ENCODE data around the gene DNAJC27.
A peak's percentile ranks its signal among the peaks of the same experiment; 100 is the strongest.
"Not testable (repeated sequence)": the region's sequence is repeated elsewhere in the genome, so short reads cannot be mapped to it uniquely, and the experiment has no call there.

Gene DNAJC27

DNA sequence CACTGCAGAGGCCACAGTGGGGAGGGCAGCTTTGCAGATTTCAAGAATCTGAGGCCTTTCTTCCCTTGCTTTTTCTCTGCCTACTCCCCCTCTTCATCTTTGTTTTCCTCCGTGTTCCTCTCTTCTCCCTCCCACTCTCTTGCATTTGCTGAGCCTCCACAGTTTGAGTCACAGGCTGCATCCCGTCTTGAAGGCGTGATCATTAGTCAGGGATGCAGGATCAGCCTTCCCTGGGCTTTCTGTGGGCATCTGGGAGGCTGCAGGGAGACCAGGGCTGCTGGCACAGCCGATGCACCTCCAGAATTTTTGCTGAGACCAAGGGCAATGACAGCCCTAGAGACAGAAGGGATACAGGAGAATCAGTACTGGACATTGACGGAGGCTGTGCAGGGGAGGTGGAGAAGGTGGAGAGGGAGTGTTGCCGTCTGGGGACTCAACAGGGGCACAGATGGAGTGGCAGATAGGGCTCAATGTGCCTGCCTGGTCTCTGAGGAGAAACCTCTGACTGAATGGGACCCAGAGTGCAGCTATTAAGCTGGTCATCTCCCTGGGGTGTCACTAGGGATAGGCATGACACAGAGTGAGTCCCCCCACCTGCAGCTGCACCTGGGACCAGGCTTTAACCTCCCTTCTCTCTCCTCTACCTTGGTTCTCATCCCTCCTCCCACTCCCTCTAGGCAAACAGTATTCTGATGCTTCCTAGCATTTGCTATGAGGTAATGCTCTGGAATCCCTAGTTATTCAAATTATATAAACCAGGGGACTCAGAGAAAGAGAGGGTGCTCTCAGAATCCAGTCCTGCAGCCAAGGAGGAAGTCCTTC is 29.0 kb upstream of the DNAJC27 start:
- TF ChIP-seq, protein P1, sequence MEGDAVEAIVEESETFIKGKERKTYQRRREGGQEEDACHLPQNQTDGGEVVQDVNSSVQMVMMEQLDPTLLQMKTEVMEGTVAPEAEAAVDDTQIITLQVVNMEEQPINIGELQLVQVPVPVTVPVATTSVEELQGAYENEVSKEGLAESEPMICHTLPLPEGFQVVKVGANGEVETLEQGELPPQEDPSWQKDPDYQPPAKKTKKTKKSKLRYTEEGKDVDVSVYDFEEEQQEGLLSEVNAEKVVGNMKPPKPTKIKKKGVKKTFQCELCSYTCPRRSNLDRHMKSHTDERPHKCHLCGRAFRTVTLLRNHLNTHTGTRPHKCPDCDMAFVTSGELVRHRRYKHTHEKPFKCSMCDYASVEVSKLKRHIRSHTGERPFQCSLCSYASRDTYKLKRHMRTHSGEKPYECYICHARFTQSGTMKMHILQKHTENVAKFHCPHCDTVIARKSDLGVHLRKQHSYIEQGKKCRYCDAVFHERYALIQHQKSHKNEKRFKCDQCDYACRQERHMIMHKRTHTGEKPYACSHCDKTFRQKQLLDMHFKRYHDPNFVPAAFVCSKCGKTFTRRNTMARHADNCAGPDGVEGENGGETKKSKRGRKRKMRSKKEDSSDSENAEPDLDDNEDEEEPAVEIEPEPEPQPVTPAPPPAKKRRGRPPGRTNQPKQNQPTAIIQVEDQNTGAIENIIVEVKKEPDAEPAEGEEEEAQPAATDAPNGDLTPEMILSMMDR (conservative IDR thresholded peaks at IDR 0.05), result no peak
- H3K27ac ChIP-seq, result no peak overlapping the region

DNA sequence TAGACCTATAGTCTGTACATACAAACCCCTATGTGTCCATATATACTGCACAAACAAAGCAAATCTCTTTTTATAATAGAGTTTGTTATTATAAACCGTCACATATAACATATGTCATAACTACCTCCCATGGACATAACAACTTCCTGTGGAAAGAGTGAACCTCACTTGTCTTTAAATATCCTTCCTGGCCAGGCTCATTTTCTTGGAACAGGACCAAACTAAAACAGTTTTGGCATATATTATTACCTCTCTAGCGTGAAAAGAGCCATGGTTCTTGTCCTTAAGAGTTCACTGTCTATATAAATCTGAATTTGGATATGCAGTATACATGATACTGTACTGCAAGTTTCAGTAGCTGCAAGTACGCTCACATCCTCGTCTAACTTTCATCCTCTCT is 28.3 kb upstream of the DNAJC27 start:
- H3K27ac ChIP-seq, result no peak overlapping the region
- TF ChIP-seq, protein P1 (conservative IDR thresholded peaks at IDR 0.05), result no peak

DNA sequence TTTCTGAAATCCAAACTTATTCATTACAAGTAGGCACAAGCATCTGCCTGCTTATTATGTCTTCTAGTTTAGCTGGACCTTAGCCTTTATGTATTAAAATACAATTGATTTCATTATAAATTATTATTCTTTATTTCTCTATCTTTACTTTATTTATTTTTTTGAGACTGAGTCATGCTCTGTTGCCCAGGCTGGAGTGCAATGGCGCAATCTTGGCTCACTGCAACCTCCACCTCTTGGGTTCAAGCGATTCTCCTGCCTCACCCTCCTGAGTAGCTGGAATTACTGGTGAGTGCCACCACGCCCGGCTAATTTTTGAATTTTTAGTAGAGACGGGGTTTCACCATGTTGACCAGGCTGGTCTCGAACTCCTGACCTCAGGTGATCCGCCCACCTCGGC is 27.3 kb upstream of the DNAJC27 start:
- not testable (repeated sequence) for H3K27ac ChIP-seq

DNA sequence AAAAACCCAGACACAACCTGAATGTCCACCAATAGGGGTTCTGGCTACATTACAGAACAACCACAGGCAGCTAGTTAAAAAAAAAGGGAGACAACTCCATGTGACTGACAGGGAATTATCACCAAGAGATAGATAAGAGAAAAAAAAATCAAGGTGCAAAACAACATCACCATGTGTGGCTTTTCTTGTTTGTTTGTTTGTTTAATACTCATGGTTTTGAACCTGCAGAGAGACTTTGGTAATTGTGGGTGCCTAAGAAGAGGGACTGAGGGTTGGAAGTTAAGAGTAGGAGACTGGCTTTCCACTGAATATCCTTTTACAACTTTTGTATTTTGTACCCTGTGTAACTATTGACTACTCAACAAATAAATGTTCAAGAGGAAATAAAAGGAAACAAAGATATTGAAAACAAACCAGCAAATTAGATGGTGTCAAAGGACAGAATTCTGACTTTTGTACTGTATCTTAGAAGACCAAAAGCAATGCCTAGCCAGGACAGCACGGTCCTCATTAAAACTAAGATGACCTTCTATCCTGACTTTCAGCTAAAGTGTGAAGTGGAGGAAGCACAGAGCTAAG is 22.5 kb upstream of the DNAJC27 start:
- H3K27ac ChIP-seq, result peak overlapping the region; percentile 47
- TF ChIP-seq, protein P1 (conservative IDR thresholded peaks at IDR 0.05), result no peak

DNA sequence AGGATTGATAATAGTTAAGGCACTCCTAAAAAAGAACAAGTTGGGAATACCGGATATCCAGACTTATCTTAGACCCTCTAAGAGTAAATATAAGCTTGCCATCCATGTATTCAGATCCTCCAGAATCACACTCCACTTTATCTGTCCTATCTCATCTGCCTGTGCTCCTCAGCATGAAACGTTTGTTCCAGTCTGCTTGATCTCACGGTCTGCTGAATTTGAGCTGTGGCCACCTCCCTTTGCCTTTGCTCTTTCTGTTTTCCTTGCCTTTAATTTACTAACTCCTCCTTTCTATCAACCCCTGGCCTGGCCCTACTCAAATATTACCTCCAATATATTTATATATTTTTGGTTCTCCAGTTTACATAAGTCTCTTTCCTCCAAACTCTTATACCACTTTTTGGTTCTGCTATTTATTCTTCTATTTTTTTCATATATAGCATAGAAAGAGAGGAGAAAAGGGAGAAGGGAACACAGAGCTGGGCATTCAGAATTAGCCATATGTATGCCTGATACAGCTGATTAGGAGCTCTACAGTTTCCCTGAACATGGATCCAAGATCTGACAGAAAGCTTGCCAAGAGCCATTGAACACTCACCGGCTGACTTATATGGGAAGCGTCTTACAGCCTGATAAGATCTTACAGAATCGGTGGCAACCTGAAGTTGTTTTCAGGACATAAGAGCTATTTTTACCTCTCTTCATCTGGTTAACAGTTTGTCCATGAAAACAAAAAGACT is 21.8 kb upstream of the DNAJC27 start:
- H3K27ac ChIP-seq, result peak overlapping the region; percentile 47
- TF ChIP-seq, protein P1 (conservative IDR thresholded peaks at IDR 0.05), result no peak

DNA sequence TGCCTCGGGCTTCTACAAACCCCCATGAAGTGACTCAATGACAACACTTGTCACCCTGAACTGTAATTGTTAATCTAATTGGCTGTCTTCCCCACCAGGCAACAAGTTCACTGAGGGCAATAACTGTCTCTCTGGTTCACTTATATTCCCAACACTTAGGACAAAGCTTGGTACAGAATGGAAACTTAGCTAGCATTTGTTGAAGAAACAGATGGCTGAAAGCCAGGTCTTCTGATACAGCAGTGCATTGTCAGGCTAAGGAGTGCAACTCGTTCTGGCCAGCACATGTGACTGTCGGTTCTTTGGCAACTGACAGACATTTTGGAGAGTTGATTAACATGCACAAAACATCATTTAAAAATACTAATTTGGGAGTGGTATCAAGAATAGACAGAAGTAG is 14.6 kb upstream of the DNAJC27 start:
- H3K27ac ChIP-seq, result no peak overlapping the region
- TF ChIP-seq, protein P1 (conservative IDR thresholded peaks at IDR 0.05), result no peak

DNA sequence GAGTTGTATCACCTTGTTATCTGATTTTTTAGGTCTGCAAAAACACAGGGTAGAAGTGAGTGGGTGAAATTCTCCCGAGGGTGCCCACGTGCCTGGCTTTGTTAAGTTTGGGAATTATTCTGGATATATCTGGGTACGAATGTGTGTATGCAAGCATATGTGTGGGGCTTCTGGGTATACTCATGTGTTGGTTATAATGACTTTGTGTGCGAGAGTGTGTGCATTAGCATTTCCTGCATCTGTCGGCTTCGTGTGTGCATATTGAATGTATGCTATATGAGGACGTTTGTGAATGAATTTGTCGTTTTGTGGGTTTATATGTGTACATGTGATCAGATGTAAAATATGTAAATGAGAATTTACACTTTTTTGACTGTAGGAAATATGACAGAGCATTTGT is 13.8 kb upstream of the DNAJC27 start:
- TF ChIP-seq, protein P1 (conservative IDR thresholded peaks at IDR 0.05), result no peak
- no peak overlapping the region for H3K27ac ChIP-seq

Measured in VCaP (cell line).